ENCODE measurements around the gene RAB20.

- TF ChIP-seq BHLHE40 (IDR thresholded peaks at IDR 0.05; ENCODE audit: borderline replicate concordance) (no peak), FOXM1 (IDR thresholded peaks at IDR 0.05; ENCODE audit: borderline replicate concordance) (no peak), LEF1 (IDR thresholded peaks at IDR 0.05; ENCODE audit: borderline replicate concordance) (no peak), SUZ12 (IDR thresholded peaks at IDR 0.05) (no peak), SP1 (IDR thresholded peaks at IDR 0.05) (no peak), NFRKB (IDR thresholded peaks at IDR 0.05) (no peak), ZNF384 (IDR thresholded peaks at IDR 0.05) (no peak), PKNOX1 (IDR thresholded peaks at IDR 0.05) (no peak), ELF4 (IDR thresholded peaks at IDR 0.05) (no peak), FOXA1 (IDR thresholded peaks at IDR 0.05) (no peak), TARDBP (IDR thresholded peaks at IDR 0.05) (no peak), ARNT (IDR thresholded peaks at IDR 0.05) (no peak), FOXK2 (IDR thresholded peaks at IDR 0.05) (no peak), L3MBTL2 (conservative IDR thresholded peaks at IDR 0.05) (no peak)
These were observed 21.6 kb downstream of the RAB20 start for GRCh38 chr13:110539894-110540293.
